HFFc6 (cell line): ENCODE results near the gene ZNF689. TPM values are rescaled to one million over a fixed set of nuclear protein-coding genes. Genes with fewer than 3 reads are reported as not detected.

Experiments used
- DNase-seq: peaks from one replicate; pipeline ENCODE4 v3.0.0-alpha.2; 2018
- H3K27ac Mint-ChIP-seq: 2 replicates; pipeline ENCODE4 v1.8.0; 2020; ENCODE audit warnings: mild to moderate bottlenecking, mixed read lengths
- H3K27me3 Mint-ChIP-seq: 2 replicates; pipeline ENCODE4 v1.8.0; 2021; ENCODE audit warnings: mild to moderate bottlenecking, moderate library complexity, mixed read lengths; ENCODE audit not compliant: insufficient read depth
- H3K36me3 Mint-ChIP-seq: 2 replicates; pipeline ENCODE4 v1.8.0; 2021; ENCODE audit warnings: low read depth, mixed read lengths
- H3K4me1 Mint-ChIP-seq: 2 replicates; pipeline ENCODE4 v1.8.0; 2020; ENCODE audit warnings: low read depth, mixed read lengths
- H3K4me3 Mint-ChIP-seq: 2 replicates; pipeline ENCODE4 v1.8.0; 2020; ENCODE audit warnings: mild to moderate bottlenecking, moderate library complexity, mixed read lengths
- H3K9me3 Mint-ChIP-seq: 2 replicates; pipeline ENCODE4 v1.8.0; 2020; ENCODE audit warnings: mild to moderate bottlenecking, mixed read lengths
- total RNA-seq, 6 experiments: library from RNA; stranded (reverse); fragmentation: NEBNext Ultra II Directional; extraction: Animal tissue kit (Norgen Biotek cat#: 25700); gene quantifications; 2 replicates in 1 of 6; 3 replicates in 5 of 6; pipeline ENCODE4 v1.2.3, GENCODE V29; 2021
- TF ChIP-seq, protein P1 (sequence below): fragments of 200-600 bp; sonication (generic); IDR thresholded peaks from 2 replicates; pipeline ENCODE4 v1.5.0; 2021; ENCODE audit warnings: antibody characterized with exemption, mild to moderate bottlenecking

The ZNF689 gene
- total RNA-seq, 6 experiments from 2014 or later: 6.9 to 8.7 (median 7.5) TPM

DNA sequence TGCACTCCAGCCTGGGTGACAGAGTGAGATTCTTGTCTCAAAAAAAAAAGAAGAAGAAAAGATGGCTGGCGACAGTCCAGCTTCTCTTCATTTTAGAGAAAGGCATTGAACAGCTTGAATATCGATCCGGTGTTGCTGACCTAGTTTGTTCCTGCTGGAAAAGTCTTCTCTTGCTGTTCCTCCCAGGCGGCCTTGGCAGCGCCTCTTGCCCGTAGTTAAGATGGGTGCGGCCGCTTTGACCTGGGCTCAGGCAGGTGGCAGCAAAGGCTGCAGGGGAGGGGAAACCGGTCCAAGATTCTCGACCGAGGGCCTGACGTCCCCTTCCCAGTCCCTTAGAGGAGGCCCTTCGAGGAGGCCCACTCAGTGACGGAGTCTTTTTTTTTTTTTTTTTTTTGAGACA lies 48.2 kb downstream of the ZNF689 start:
- H3K9me3 Mint-ChIP-seq: no peaks in the 10 kb centered on the region
- peaks cover 4% of the 10 kb centered on the region for H3K27me3 Mint-ChIP-seq
- no peak for DNase-seq
- H3K27ac Mint-ChIP-seq: no peak overlapping the region
- no peak overlapping the region for H3K4me3 Mint-ChIP-seq
- TF ChIP-seq, protein P1, sequence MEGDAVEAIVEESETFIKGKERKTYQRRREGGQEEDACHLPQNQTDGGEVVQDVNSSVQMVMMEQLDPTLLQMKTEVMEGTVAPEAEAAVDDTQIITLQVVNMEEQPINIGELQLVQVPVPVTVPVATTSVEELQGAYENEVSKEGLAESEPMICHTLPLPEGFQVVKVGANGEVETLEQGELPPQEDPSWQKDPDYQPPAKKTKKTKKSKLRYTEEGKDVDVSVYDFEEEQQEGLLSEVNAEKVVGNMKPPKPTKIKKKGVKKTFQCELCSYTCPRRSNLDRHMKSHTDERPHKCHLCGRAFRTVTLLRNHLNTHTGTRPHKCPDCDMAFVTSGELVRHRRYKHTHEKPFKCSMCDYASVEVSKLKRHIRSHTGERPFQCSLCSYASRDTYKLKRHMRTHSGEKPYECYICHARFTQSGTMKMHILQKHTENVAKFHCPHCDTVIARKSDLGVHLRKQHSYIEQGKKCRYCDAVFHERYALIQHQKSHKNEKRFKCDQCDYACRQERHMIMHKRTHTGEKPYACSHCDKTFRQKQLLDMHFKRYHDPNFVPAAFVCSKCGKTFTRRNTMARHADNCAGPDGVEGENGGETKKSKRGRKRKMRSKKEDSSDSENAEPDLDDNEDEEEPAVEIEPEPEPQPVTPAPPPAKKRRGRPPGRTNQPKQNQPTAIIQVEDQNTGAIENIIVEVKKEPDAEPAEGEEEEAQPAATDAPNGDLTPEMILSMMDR: no peak
- H3K4me1 Mint-ChIP-seq: peaks cover 12% of the 10 kb centered on the region; the same call in 1 of the 2 replicates
- no peaks in the 10 kb centered on the region for H3K36me3 Mint-ChIP-seq

DNA sequence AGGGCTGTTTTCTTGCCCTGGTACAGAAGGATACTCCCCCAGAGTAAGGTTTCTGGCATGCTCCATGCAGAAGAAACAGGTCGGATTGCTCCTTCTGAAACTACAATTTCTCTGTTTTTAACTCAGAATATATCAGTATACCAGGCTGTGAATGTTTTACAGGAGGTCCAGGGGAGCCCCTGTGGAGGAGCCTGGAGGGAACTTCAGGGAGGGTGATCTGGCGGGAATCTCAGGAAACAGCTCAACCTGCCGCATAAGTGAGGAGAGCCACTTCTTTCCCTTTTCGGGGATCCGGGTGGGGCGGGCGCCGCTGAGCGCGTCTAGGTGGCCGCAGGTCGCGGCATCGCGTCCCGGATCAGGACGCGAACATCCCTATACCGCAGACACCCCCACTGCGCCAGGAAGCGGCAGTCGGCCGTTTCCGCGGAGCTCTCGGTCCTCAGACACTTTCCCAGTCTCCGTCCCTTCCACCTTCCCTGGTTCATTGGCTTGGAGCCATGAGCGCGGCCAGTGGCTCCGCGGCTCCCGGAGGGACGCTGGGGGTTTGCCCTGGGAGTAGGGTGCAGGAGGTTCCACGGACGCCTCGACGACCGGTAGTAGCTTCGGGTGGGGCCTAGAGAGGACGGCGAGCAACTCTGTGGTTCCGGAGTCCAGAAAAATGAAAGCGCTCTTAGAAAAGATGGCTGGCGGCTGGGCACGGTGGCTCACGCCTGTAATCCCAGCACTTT lies 48.9 kb downstream of the ZNF689 start:
- H3K27ac Mint-ChIP-seq: no peak overlapping the region
- H3K27me3 Mint-ChIP-seq: peaks cover 4% of the 10 kb centered on the region
- H3K4me3 Mint-ChIP-seq: no peak overlapping the region
- H3K4me1 Mint-ChIP-seq: peaks cover 14% of the 10 kb centered on the region
- TF ChIP-seq, protein P1: no peak
- DNase-seq: no peak
- H3K36me3 Mint-ChIP-seq: peaks cover 2% of the 10 kb centered on the region
- H3K9me3 Mint-ChIP-seq: no peaks in the 10 kb centered on the region

DNA sequence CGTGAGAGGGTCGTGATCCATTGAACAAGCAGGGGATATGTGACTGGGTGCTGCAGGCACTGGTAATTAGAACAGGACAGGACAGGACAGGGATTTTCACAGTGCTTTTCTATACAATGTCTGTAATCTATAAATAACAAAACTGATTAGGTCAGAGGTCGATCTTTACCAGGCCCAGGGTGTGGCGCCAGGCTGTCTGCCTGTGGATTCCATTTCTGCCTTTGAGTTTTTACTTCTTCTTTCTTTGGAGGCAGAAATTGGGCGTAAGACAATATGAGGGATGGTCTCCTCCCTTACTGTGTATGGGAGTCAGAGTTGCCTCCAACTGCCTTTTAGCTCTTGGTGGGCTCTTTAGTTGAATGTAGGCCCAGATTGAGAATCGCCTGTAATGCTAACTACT lies 50.5 kb downstream of the ZNF689 start:
- Mint-ChIP-seq H3K27ac (no peak overlapping the region), H3K9me3 (no peaks in the 10 kb centered on the region), H3K4me1 (peaks cover 17% of the 10 kb centered on the region), H3K4me3 (no peak overlapping the region), H3K27me3 (peaks cover 1% of the 10 kb centered on the region), H3K36me3 (peaks cover 6% of the 10 kb centered on the region)
- TF ChIP-seq, protein P1: no peak
- DNase-seq: no peak

DNA sequence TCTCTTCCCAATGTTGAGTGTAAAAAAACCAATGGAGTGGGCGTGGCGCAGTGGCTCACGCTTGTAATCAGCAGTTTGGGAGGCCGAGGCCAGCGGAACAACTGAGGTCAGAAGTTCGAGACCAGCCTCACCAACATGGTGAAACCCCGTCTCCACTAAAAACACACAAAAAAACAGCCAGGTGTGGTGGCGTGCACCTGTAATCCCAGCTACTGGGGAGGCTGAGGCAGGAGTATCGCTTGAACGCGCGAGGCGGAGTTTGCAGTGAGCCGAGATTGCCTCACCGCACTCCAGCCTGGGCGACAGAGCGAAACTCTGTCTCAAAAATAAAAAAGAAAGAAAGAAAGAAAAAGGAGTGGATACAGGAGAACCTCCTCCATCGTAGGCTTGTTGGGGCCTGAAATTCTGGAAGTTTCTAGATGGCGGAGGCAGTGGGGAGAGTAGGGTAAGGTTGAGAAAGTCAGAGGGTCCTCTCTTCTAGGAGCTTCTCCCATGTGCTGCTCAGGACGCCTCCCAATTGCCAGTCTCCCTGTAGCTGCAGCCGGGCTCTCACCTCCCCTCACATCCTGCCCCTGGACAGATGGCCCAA lies 51.3 kb downstream of the ZNF689 start:
- peaks cover 11% of the 10 kb centered on the region for H3K36me3 Mint-ChIP-seq
- H3K27ac Mint-ChIP-seq: peak overlapping the region; percentile 84
- H3K27me3 Mint-ChIP-seq: no peaks in the 10 kb centered on the region; the same call in none of the 2 replicates
- DNase-seq: no peak
- peaks cover 17% of the 10 kb centered on the region for H3K4me1 Mint-ChIP-seq
- peak overlapping the region; percentile 90 for H3K4me3 Mint-ChIP-seq
- H3K9me3 Mint-ChIP-seq: no peaks in the 10 kb centered on the region
- TF ChIP-seq, protein P1: no peak

DNA sequence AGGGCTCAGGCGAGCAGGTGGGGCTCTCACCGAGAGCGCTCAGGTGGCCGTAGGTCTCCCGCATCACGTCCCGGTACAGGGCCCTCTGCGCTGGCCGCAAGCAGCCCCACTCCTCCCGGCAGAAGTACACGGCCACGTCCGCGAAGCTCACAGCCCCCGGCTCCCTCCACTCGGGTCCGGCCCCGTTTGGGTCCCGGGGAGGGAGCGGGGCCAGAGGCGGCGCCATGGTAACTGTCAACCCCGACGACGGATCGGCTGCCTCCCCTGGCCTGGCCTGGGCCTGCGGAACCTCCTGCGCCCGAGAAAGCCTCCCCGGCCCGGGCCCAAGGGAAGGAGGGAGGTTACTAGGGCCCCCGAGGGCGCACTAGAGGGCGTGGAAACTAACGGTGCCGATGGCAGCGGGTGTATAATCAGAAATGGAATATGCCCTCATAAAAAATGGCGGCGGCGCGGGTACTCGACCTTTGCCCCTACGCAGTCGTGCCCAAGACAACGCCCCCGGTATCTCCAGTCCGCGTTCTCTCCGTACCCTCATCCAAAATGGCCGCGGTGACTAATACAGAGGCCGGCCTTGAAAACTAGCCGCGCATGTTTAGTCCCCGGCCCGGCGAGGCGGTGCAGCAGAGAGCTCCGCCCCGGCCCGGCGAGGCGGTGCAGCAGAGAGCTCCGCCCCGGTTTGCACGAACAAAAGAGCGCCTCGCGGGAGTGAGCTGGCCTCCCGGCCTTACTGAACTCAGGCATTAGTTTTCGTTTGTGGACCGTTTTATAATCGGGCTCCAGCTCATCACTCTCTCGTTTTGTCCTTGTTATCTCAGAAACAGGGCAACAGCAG lies 52.0 kb downstream of the ZNF689 start, which contains the start of gene ZNF764:
Gene ZNF764 (minus strand): TSS at position 418 of the 832 bp plus-strand sequence. CDS start 192 bp downstream, at position 226.
- peak within 1 kb of the TSS; percentile 90 for H3K4me3 Mint-ChIP-seq
- TF ChIP-seq, protein P1: peak; percentile 44

More for the DNA sequence above, 52.0 kb downstream of the ZNF689 start, which contains the start of gene ZNF764:
- H3K27me3 Mint-ChIP-seq: no peaks in the 10 kb centered on the region; the same call in none of the 2 replicates
- H3K9me3 Mint-ChIP-seq: no peaks in the 10 kb centered on the region
- peaks cover 11% of the 10 kb centered on the region for H3K36me3 Mint-ChIP-seq
- H3K27ac Mint-ChIP-seq: peak within 1 kb of the TSS; percentile 84
- peak; percentile 98 for DNase-seq
- peaks cover 17% of the 10 kb centered on the region for H3K4me1 Mint-ChIP-seq
